Right lobe of liver (tissue), 6 donors: ENCODE results near the gene COL18A1. TPM values are rescaled to one million over a fixed set of nuclear protein-coding genes. Genes with fewer than 3 reads are reported as not detected.

Source experiments
- ATAC-seq, 4 donors: fragments of 200-7000 bp; cut with Tn5 transposase; one replicate each; pipeline ENCODE4 v1.9.1; 2020; ENCODE audit warnings: mild to moderate bottlenecking in 4 of 4, moderate library complexity in 4 of 4
- DNase-seq, 3 donors: peaks; one replicate each; pipeline ENCODE4 v3.0.0-alpha.2; 2020
- H3K27ac ChIP-seq, 3 donors: fragments of 200-600 bp; one replicate each; pipeline ENCODE4 v1.8.0; 2022
- H3K27me3 ChIP-seq, 2 donors: fragments of 200-600 bp; one replicate each; pipeline ENCODE4 v1.8.0; 2022
- H3K36me3 ChIP-seq, 4 donors: fragments of 200-600 bp; sonication (generic) in 1 of 4; one replicate each; pipeline versions ENCODE4 v1.5.1 to v1.8.0; 2017 to 2022; ENCODE audit warnings: control low read depth in 1 of 4
- H3K4me1 ChIP-seq, 4 donors: fragments of 200-600 bp; sonication (generic) in 1 of 4; one replicate each; pipeline versions ENCODE4 v1.5.1 to v1.8.0; 2017 to 2022; ENCODE audit warnings: control low read depth in 1 of 4
- H3K4me3 ChIP-seq, 3 donors: fragments of 200-600 bp; one replicate each; pipeline ENCODE4 v1.8.0; 2022
- H3K9me3 ChIP-seq, 4 donors: fragments of 200-600 bp; sonication (generic) in 1 of 4; one replicate each; pipeline versions ENCODE4 v1.5.1 to v1.8.0; 2017 to 2022; ENCODE audit warnings: control low read depth in 1 of 4
- POLR2A ChIP-seq: fragments of 450-650 bp; IDR thresholded peaks from one replicate; pipeline ENCODE4 v1.6.1; 2017; ENCODE audit warnings: antibody characterized with exemption, mild to moderate bottlenecking
- WGBS: methylation state at CpG from one replicate; pipeline ENCODE4 v1.1.6; 2018; ENCODE audit warnings: low coverage, low lambda C conversion rate; ENCODE audit not compliant: insufficient coverage; ENCODE audit errors: missing lambda C conversion rate; 5-methylcytosine and 5-hydroxymethylcytosine counted together
- intact Hi-C, 2 donors: fragments of 100-400 bp; cut with DNase I; formaldehyde crosslinking; loops; one replicate each; pipeline versions ENCODE4 v1.11.2 to v1.14.1; 2022
- total RNA-seq, 6 experiments: library from RNA; depleted of rRNA in 2 of 6; stranded (reverse); fragments of >200 nt in 2 of 6; fragmentation: NEBNext Ultra II Directional in 3 of 6; extraction: Animal tissue kit (Norgen Biotek cat#: 25700) in 3 of 6; gene quantifications; one replicate each; pipeline versions ENCODE4 v1.1.0 to v1.2.4, GENCODE V29; 2016 to 2023
- TF ChIP-seq, protein P1 (sequence below), 4 donors: fragments of 200-600 bp in 3 of 4; fragments of 450-650 bp in 1 of 4; IDR thresholded peaks; one replicate each; pipeline versions ENCODE4 v1.5.1 to v1.8.0; 2016 to 2022; ENCODE audit warnings: antibody characterized with exemption in 4 of 4, mild to moderate bottlenecking in 2 of 4
- donor health status: DM: no; HTN: yes; CAD: no.
- donor health status: DM: no; HTN: no; CAD: no.
- donor health status: DM: no; HTN: no; CAD: no.
- donor health status: DM: no; HTN: yes; CAD: no.
- donor health status: DM: no; HTN: yes; CAD: no.

The COL18A1 gene
- total RNA-seq, 6 experiments from 2014 or later, result 261 to 487 (median 297) TPM

DNA sequence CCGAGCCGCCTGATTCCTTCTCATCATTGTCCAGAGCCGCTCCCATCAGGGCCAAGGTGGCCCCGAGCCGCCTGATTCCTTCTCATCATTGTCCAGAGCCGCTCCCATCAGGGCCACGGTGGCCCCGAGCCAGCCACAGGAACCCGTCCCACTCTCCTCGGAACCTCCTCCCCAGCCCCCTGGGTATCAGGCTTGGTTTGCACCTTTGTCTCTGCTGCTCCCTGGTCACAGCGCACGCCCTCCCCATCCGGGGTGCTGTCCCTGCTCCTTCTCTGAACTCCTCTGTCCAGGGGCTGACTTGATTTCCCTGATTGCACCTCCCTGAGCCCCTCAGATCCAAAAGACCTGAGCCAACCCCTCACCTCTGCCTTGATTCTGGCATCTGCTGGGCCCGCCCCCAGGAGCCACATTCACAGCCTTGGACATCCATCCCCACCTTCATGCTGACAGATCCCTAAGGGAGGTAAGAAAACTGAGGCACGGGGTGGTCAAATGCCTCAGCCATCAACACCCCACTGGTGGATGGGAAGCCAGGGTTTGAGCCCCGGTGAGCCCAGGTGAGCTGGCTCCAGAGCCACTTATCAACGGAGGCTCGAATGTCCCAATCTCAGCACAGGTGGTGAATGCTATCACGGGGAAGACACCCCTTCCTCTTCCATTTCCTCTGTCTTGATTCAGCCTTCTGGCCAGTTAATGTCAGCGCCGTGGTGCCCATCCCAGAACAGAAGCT, 25.6 kb upstream of the COL18A1 start:
- TF ChIP-seq, protein P1, sequence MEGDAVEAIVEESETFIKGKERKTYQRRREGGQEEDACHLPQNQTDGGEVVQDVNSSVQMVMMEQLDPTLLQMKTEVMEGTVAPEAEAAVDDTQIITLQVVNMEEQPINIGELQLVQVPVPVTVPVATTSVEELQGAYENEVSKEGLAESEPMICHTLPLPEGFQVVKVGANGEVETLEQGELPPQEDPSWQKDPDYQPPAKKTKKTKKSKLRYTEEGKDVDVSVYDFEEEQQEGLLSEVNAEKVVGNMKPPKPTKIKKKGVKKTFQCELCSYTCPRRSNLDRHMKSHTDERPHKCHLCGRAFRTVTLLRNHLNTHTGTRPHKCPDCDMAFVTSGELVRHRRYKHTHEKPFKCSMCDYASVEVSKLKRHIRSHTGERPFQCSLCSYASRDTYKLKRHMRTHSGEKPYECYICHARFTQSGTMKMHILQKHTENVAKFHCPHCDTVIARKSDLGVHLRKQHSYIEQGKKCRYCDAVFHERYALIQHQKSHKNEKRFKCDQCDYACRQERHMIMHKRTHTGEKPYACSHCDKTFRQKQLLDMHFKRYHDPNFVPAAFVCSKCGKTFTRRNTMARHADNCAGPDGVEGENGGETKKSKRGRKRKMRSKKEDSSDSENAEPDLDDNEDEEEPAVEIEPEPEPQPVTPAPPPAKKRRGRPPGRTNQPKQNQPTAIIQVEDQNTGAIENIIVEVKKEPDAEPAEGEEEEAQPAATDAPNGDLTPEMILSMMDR (IDR thresholded peaks at IDR 0.05), result no peak
- TF ChIP-seq POLR2A, result no peak
- intact Hi-C loops, result no loop called here
- Histone ChIP-seq H3K27ac (no peak overlapping the region), H3K36me3 (no peaks in the 10 kb centered on the region), H3K27me3 (no peaks in the 10 kb centered on the region), H3K9me3 (no peaks in the 10 kb centered on the region), H3K4me3 (no peak overlapping the region), H3K4me1 (no peaks in the 10 kb centered on the region)
- 67% methylated on average over 10 of the region's 21 CpGs for WGBS
- DNase-seq (peak in 2 of 3 donors; percentile 38 to 42), ATAC-seq (no peak)

GRCh38 chr21:45379901-45380330, 25.0 kb upstream of the COL18A1 start:
- Histone ChIP-seq H3K9me3 (no peaks in the 10 kb centered on the region), H3K27me3 (no peaks in the 10 kb centered on the region), H3K4me3 (no peak overlapping the region), H3K36me3 (no peaks in the 10 kb centered on the region), H3K4me1 (no peaks in the 10 kb centered on the region), H3K27ac (no peak overlapping the region)
- ATAC-seq (no peak), DNase-seq (peak in 1 of 3 donors; percentile 35)
- TF ChIP-seq, protein P1 (IDR thresholded peaks at IDR 0.05), result no peak
- TF ChIP-seq POLR2A, result no peak
- intact Hi-C loops, result no loop called here
- WGBS, result 82% methylated on average over 20 of the region's 35 CpGs

DNA sequence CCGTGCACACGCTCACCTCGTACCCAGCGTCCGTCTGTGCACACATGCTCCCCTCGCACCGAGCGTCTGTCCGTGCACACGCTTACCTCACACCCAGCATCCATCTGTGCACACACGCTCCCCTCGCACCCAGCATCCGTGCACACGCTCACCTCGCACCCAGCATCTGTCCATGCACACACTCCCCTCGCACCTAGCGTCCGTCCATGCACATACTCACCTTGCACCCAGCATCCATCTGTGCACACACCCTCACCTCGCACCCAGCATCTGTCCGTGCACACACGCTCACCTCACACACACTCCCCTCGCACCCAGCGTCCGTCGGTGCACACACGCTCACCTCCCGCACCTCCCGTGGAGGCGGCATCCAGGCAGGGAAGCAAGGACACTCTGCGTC, 24.4 kb upstream of the COL18A1 start:
- DNase-seq (peak in 2 of 3 donors; percentile 16 to 40), ATAC-seq (no peak)
- 87% methylated on average over 30 of the region's 30 CpGs for WGBS
- Histone ChIP-seq H3K4me3 (no peak overlapping the region), H3K27me3 (no peaks in the 10 kb centered on the region), H3K4me1 (no peaks in the 10 kb centered on the region), H3K27ac (no peak overlapping the region), H3K9me3 (no peaks in the 10 kb centered on the region), H3K36me3 (no peaks in the 10 kb centered on the region)
- TF ChIP-seq, protein P1 (IDR thresholded peaks at IDR 0.05), result no peak
- no peak for TF ChIP-seq POLR2A
- intact Hi-C loops, result no loop called here

GRCh38 chr21:45381036-45381787, 23.8 kb upstream of the COL18A1 start:
- TF ChIP-seq, protein P1 (IDR thresholded peaks at IDR 0.05), result no peak
- no peak for TF ChIP-seq POLR2A
- H3K9me3 ChIP-seq, result no peaks in the 10 kb centered on the region
- 87% methylated on average over 6 of the region's 24 CpGs for WGBS
- no peaks in the 10 kb centered on the region for H3K4me1 ChIP-seq
- H3K27ac ChIP-seq, result no peak overlapping the region
- ATAC-seq (no peak), DNase-seq (peak; percentile 14 to 43 (median 38))
- no peaks in the 10 kb centered on the region for H3K36me3 ChIP-seq
- H3K27me3 ChIP-seq, result no peaks in the 10 kb centered on the region
- intact Hi-C loops, result no loop called here
- H3K4me3 ChIP-seq, result no peak overlapping the region
